IPS-20b (cell line): ENCODE measurements around the gene GDI2.
"Not testable (repeated sequence)": the region's sequence is repeated elsewhere in the genome, so short reads cannot be mapped to it uniquely, and the experiment has no call there.

Experiments
- H3K27ac ChIP-seq: one replicate; pipeline ENCODE4 v1.5.1; 2013; ENCODE audit warnings: low read length
- H3K27me3 ChIP-seq: 2 replicates; pipeline ENCODE4 v1.6.1; 2013; ENCODE audit warnings: mild to moderate bottlenecking, low read length, inconsistent platforms; ENCODE audit not compliant: insufficient read depth
- H3K36me3 ChIP-seq: 2 replicates; pipeline ENCODE4 v1.6.1; 2013; ENCODE audit warnings: low read depth, mild to moderate bottlenecking, inconsistent platforms, low read length, moderate library complexity; ENCODE audit not compliant: insufficient read depth
- H3K4me1 ChIP-seq: 2 replicates; pipeline ENCODE4 v1.6.1; 2013; ENCODE audit warnings: mild to moderate bottlenecking, control low read depth, inconsistent platforms, low read length, moderate library complexity; ENCODE audit not compliant: insufficient read depth
- H3K4me3 ChIP-seq: 2 replicates; pipeline ENCODE4 v1.5.1; 2013; ENCODE audit warnings: mild to moderate bottlenecking, low read length, inconsistent platforms
- H3K9ac ChIP-seq: 2 replicates; pipeline ENCODE4 v1.6.1; 2013; ENCODE audit warnings: low read depth, mild to moderate bottlenecking, inconsistent platforms, low read length, moderate library complexity
- H3K9me3 ChIP-seq: 2 replicates; pipeline ENCODE4 v1.6.1; 2013; ENCODE audit warnings: mild to moderate bottlenecking, low read depth, low read length, inconsistent platforms; ENCODE audit not compliant: insufficient read depth

The GDI2 gene

GRCh38 chr10:5813341-5814109 is at the start of gene GDI2:
TSS of gene GDI2 (minus strand) at chr10:5813434. CDS start at chr10:5813258, 176 bp downstream.
- peak within 1 kb of the TSS; percentile 98 for H3K4me3 ChIP-seq
- H3K9ac ChIP-seq = peak within 1 kb of the TSS; percentile 99
- H3K36me3 ChIP-seq = peaks cover 11% of the 10 kb centered on the region; the same call in 1 of the 2 replicates
- H3K27me3 ChIP-seq = no peaks in the 10 kb centered on the region
- H3K27ac ChIP-seq = peak within 1 kb of the TSS; percentile 96
- no peaks in the 10 kb centered on the region for H3K9me3 ChIP-seq
- H3K4me1 ChIP-seq = peaks cover 6% of the 10 kb centered on the region; the same call in 1 of the 2 replicates

DNA sequence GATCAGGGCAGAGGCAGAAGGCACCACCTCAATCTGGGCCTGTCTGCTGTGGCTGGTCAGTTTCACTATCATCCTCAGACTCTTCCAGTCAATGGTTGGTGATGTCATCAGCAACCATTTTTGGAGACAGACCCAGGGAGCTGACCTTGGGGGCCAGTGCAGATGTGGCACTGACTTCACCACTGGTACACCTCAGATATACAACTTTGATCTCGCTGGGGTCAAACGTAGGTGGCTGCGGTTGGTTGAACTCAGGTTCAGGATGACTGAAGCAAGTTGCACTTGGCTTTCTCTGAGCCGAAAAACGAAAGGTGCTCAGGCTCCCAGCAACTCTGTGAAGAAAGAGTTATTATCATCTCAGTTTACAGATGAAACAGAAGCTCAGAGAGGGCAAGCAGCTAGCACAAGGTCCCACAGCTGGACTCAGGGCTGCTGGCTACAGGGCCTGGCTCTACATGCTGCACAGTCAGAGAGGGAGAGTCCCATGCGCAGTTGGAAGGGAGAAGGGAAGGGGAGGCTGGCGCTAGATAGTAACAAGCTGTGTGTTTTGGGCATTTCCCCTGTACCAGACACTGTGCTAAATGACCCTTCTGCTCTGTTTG is 49.2 kb upstream of the GDI2 start:
- H3K4me3 ChIP-seq = no peak overlapping the region
- H3K27me3 ChIP-seq = no peaks in the 10 kb centered on the region
- no peak overlapping the region for H3K27ac ChIP-seq
- no peaks in the 10 kb centered on the region for H3K9me3 ChIP-seq
- H3K4me1 ChIP-seq = no peaks in the 10 kb centered on the region
- no peaks in the 10 kb centered on the region for H3K36me3 ChIP-seq
- H3K9ac ChIP-seq = no peak overlapping the region

DNA sequence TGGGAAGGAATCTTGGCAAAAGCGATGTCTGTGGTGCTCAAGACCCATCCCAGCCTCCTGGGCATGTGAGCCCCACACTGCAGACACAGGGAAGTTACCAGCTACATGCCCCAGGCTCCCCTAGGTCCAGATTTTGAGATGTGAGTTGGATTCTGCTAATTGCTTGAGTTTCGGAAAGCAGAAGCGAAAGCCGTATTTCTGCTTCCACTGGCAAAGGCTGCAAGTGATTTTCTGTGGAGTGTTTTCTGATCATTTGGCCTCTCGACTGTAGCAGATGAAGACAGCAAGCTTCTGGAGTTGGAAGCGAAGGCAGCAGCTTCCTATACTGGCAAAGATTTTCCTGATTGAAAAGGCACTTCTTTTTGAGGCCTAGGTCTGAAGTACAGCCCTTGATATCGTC is 46.8 kb upstream of the GDI2 start:
- no peak overlapping the region for H3K27ac ChIP-seq
- H3K9ac ChIP-seq = no peak overlapping the region
- no peaks in the 10 kb centered on the region for H3K27me3 ChIP-seq
- H3K36me3 ChIP-seq = no peaks in the 10 kb centered on the region
- H3K4me3 ChIP-seq = no peak overlapping the region
- H3K9me3 ChIP-seq = no peaks in the 10 kb centered on the region
- H3K4me1 ChIP-seq = no peaks in the 10 kb centered on the region

DNA sequence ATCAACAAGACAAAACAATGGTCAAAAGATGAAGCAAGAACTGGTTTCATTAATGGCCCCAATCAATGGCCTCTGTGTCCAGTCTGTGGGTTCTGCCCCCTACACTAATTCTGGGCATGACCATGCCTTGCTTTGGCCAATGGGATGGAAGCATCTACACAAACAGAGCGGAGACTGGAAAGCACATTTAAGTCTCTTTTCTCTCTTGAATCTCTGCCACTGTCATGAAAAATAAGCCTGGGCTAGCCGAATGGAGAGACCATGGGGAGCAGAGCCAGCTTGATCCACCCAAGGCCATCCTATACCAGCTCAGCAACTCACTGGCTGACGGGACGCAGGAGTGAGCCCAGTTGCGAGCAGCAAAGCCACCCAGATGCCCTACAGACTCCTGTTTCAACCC is 45.6 kb upstream of the GDI2 start:
- H3K4me3 ChIP-seq = no peak overlapping the region
- H3K4me1 ChIP-seq = no peaks in the 10 kb centered on the region
- H3K36me3 ChIP-seq = no peaks in the 10 kb centered on the region
- H3K27ac ChIP-seq = no peak overlapping the region
- H3K9ac ChIP-seq = no peak overlapping the region
- no peaks in the 10 kb centered on the region for H3K9me3 ChIP-seq
- no peaks in the 10 kb centered on the region for H3K27me3 ChIP-seq

GRCh38 chr10:5856701-5857004 is 43.4 kb upstream of the GDI2 start:
- H3K4me3 ChIP-seq = no peak overlapping the region
- H3K9ac ChIP-seq = no peak overlapping the region
- no peaks in the 10 kb centered on the region for H3K4me1 ChIP-seq
- H3K27me3 ChIP-seq = no peaks in the 10 kb centered on the region
- no peaks in the 10 kb centered on the region for H3K36me3 ChIP-seq
- H3K9me3 ChIP-seq = no peaks in the 10 kb centered on the region
- no peak overlapping the region for H3K27ac ChIP-seq

GRCh38 chr10:5855979-5856700 is 42.9 kb upstream of the GDI2 start:
- no peaks in the 10 kb centered on the region for H3K27me3 ChIP-seq
- H3K27ac ChIP-seq = no peak overlapping the region

DNA sequence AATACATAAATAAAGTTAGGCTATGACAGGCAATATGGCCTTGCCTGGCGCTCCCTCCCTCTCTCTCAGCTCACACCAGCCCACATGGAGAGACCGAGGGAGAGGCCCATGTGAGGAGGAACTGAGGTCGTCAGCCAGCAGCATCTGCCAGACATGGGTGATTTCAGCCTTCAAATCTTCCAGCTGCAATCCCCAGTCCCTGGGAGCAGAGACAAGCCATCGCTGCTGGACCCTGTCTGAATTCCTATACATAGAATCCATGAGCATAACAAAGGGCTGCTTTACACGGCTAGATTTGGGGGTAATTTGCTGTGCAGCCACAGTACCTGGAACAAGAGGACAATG is 40.9 kb upstream of the GDI2 start:
- no peaks in the 10 kb centered on the region for H3K36me3 ChIP-seq

More at GRCh38 chr10:5855979-5856700, 42.9 kb upstream of the GDI2 start:
- no peak overlapping the region for H3K4me3 ChIP-seq
- H3K36me3 ChIP-seq = no peaks in the 10 kb centered on the region
- H3K4me1 ChIP-seq = no peaks in the 10 kb centered on the region
- H3K9ac ChIP-seq = no peak overlapping the region
- no peaks in the 10 kb centered on the region for H3K9me3 ChIP-seq

GRCh38 chr10:5846667-5847066 is 33.4 kb upstream of the GDI2 start:
- not testable (repeated sequence) for H3K27ac ChIP-seq, H3K9me3 ChIP-seq, H3K4me3 ChIP-seq, H3K9ac ChIP-seq, H3K36me3 ChIP-seq, H3K4me1 ChIP-seq, H3K27me3 ChIP-seq

More for the DNA sequence above, 40.9 kb upstream of the GDI2 start:
- no peaks in the 10 kb centered on the region for H3K9me3 ChIP-seq
- H3K9ac ChIP-seq = no peak overlapping the region
- H3K4me3 ChIP-seq = no peak overlapping the region
- H3K27ac ChIP-seq = no peak overlapping the region
- no peaks in the 10 kb centered on the region for H3K27me3 ChIP-seq
- no peaks in the 10 kb centered on the region for H3K4me1 ChIP-seq

DNA sequence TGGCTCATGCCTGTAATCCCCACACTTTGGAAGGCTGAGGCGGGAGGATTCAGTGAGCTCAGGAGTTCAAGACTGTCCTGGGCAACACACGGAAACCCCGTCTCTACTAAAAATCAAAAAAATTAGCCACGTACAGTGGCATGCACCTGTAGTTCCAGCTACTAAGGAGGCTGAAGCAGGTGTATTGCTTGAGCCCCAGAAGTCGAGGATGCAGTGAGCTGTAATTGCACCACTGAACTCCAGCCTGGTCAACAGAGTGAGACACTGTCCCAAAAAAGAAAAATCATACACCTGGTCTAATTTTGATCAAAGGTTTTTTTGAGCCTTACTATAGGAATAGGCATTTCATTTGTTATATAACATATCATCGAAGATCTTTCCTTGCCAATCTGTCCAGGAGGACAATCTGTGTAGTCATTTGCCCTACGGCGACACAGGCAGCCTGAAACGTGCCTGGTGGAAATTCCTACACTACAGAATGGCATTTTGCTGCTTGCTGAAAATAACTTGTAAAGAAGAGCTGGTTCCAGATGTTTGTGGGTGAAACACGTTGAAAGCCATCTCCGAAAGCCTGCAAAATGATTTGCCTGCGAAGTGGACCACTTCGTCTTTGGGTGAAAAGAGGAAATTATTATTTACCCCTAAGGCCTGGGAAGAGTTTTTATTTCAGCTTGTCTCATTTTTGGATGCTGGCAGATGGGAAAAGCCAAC is 31.3 kb upstream of the GDI2 start:
- Histone ChIP-seq H3K27me3 (no peaks in the 10 kb centered on the region), H3K27ac (no peak overlapping the region), H3K36me3 (no peaks in the 10 kb centered on the region), H3K9me3 (no peaks in the 10 kb centered on the region), H3K4me1 (no peaks in the 10 kb centered on the region), H3K4me3 (no peak overlapping the region), H3K9ac (no peak overlapping the region)

DNA sequence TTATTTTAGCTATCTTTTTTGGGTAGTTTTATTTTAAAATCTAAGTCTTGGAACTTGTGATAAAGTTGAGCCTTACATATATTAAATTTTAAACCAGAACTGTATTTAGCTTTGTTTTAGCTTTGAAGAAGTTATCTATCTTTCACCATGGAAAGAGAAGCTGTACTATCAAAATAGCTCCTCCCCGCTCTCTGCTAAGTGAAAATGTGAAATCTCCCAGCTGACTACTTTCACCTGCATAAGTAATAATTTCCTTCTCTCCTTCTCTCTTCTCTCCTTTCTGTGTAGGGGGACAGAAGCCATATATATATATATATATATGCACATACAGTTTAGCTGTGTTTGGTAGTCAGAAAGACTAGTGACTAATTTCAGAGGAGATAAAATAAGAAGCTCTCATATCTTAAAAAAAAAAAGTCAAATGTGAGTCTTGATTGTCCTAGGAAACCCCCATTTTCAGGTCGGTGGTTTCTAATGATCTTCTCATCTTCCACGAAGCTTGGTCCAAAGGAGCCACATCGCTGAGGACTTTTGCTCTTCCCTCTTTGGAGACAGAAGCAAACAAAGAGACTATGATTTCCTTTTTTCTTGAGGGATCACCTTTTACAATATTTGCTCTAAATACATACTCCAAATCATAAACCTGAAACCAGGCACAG is 30.6 kb upstream of the GDI2 start:
- Histone ChIP-seq H3K4me1 (no peaks in the 10 kb centered on the region), H3K9me3 (no peaks in the 10 kb centered on the region), H3K4me3 (no peak overlapping the region), H3K27me3 (no peaks in the 10 kb centered on the region), H3K9ac (no peak overlapping the region), H3K36me3 (no peaks in the 10 kb centered on the region), H3K27ac (no peak overlapping the region)

- Histone ChIP-seq H3K36me3 (no peaks in the 10 kb centered on the region), H3K27ac (no peak overlapping the region), H3K4me1 (no peaks in the 10 kb centered on the region), H3K9me3 (no peaks in the 10 kb centered on the region), H3K9ac (no peak overlapping the region), H3K27me3 (no peaks in the 10 kb centered on the region), H3K4me3 (no peak overlapping the region)
These were observed 28.7 kb upstream of the GDI2 start for GRCh38 chr10:5841965-5842364.
